ENCODE results near the gene HS6ST3.

DNA sequence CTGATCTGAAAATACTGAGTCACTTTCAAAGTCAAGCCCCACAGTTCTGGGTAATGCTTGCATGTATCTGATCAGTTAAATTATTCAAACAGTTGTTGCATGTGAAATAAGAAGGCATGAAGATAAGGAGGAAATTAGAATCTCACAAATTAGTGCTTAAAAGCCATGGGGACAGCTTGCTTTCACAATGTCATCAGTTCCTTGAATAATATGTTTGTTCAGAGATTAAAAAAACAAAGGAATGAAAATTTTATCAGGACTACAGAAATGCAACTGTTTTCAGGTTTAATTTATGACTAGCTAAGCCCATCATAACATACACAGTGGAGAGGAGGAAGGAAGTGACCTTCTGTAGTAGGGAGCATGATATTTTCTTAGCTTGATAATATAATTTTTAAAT, 754.3 kb downstream of the HS6ST3 start:
- no peak for TF ChIP-seq EZH2 (IDR thresholded peaks at IDR 0.05; ENCODE audit: low read length, missing control alignments)
- TF ChIP-seq, protein P1, sequence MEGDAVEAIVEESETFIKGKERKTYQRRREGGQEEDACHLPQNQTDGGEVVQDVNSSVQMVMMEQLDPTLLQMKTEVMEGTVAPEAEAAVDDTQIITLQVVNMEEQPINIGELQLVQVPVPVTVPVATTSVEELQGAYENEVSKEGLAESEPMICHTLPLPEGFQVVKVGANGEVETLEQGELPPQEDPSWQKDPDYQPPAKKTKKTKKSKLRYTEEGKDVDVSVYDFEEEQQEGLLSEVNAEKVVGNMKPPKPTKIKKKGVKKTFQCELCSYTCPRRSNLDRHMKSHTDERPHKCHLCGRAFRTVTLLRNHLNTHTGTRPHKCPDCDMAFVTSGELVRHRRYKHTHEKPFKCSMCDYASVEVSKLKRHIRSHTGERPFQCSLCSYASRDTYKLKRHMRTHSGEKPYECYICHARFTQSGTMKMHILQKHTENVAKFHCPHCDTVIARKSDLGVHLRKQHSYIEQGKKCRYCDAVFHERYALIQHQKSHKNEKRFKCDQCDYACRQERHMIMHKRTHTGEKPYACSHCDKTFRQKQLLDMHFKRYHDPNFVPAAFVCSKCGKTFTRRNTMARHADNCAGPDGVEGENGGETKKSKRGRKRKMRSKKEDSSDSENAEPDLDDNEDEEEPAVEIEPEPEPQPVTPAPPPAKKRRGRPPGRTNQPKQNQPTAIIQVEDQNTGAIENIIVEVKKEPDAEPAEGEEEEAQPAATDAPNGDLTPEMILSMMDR (conservative IDR thresholded peaks at IDR 0.05 in 1 of 2, IDR thresholded peaks at IDR 0.05 in 1 of 2; ENCODE audit: low read depth in 1 of 2, low read length in 2 of 2): no peak
